WTC11 (cell line): ENCODE measurements around the gene PHAX. TPM values are rescaled to one million over a fixed set of nuclear protein-coding genes. Genes with fewer than 3 reads are reported as not detected.

Experiments used
- ATAC-seq: fragments of 200-7000 bp; cut with Tn5 transposase; 2 replicates; pipeline ENCODE4 v1.10.0; 2021; ENCODE audit warnings: mild to moderate bottlenecking, moderate library complexity
- CTCF ChIA-PET: fragments of 300-600 bp; sonication (Branson Sonifier 250); formaldehyde crosslinking; loops from one replicate; lab custom pipeline; 2021; ENCODE audit warnings: antibody characterized with exemption; lab: Charles Lee
- POLR2A ChIA-PET: fragments of 350-600 bp; sonication (Branson Sonifier 250); formaldehyde crosslinking; loops from one replicate; lab custom pipeline; 2021; ENCODE audit warnings: antibody characterized with exemption; lab: Charles Lee
- DNase-seq: peaks from one replicate; pipeline ENCODE4 v3.0.0; 2021; ENCODE audit warnings: low spot score
- H3K27ac Mint-ChIP-seq: 2 replicates; pipeline ENCODE4 v1.8.0; 2021; ENCODE audit warnings: mixed read lengths
- H3K27me3 Mint-ChIP-seq: 2 replicates; pipeline ENCODE4 v1.8.0; 2021; ENCODE audit warnings: low read depth, mild to moderate bottlenecking, moderate library complexity, mixed read lengths
- H3K36me3 Mint-ChIP-seq: 2 replicates; pipeline ENCODE4 v1.8.0; 2021; ENCODE audit warnings: mixed read lengths
- H3K4me1 Mint-ChIP-seq: 2 replicates; pipeline ENCODE4 v1.8.0; 2022; ENCODE audit warnings: mixed read lengths
- H3K4me3 Mint-ChIP-seq: 2 replicates; pipeline ENCODE4 v1.8.0; 2021; ENCODE audit warnings: mild to moderate bottlenecking, moderate library complexity, mixed read lengths
- H3K9me3 Mint-ChIP-seq: 2 replicates; pipeline ENCODE4 v1.8.0; 2021; ENCODE audit warnings: mixed read lengths
- AR ChIP-seq: fragments of 250-450 bp; sonication (Bioruptor Pico); IDR thresholded peaks from 2 replicates; pipeline ENCODE4 v1.9.0; 2021; ENCODE audit warnings: mild to moderate bottlenecking
- ATF1 ChIP-seq: sonication (generic); formaldehyde crosslinking; IDR thresholded peaks from 2 replicates; pipeline ENCODE4 v1.8.1; 2023; ENCODE audit warnings: mild to moderate bottlenecking, moderate library complexity, missing genetic modification reagents
- ATF3 ChIP-seq: sonication (generic); formaldehyde crosslinking; conservative IDR thresholded peaks from 2 replicates; pipeline ENCODE4 v1.8.1; 2022; ENCODE audit warnings: mild to moderate bottlenecking, missing genetic modification reagents
- E2F1 ChIP-seq: sonication (generic); formaldehyde crosslinking; IDR thresholded peaks from 2 replicates; pipeline ENCODE4 v1.8.0; 2022; ENCODE audit warnings: mild to moderate bottlenecking, missing genetic modification reagents
- E2F5 ChIP-seq: sonication (generic); formaldehyde crosslinking; IDR thresholded peaks from 2 replicates; pipeline ENCODE4 v1.8.1; 2022; ENCODE audit warnings: mild to moderate bottlenecking, moderate library complexity, missing genetic modification reagents
- EMX1 ChIP-seq: fragments of 250-450 bp; sonication (Bioruptor Pico); IDR thresholded peaks from 2 replicates; pipeline ENCODE4 v1.8.0; 2021; ENCODE audit warnings: mild to moderate bottlenecking
- ESRRA ChIP-seq: sonication (generic); formaldehyde crosslinking; IDR thresholded peaks from 2 replicates; pipeline ENCODE4 v1.8.1; 2022; ENCODE audit warnings: mild to moderate bottlenecking, missing genetic modification reagents, borderline replicate concordance
- GRHL2 ChIP-seq: fragments of 250-450 bp; sonication (Bioruptor Pico); IDR thresholded peaks from 2 replicates; pipeline ENCODE4 v1.8.0; 2022; ENCODE audit warnings: mild to moderate bottlenecking, moderate library complexity; ENCODE audit not compliant: insufficient replicate concordance, severe bottlenecking
- GTF2I ChIP-seq: fragments of 250-450 bp; sonication (Bioruptor Pico); conservative IDR thresholded peaks from 2 replicates; pipeline ENCODE4 v1.4.0; 2021; ENCODE audit warnings: mild to moderate bottlenecking
- HMGXB4 ChIP-seq: sonication (generic); formaldehyde crosslinking; IDR thresholded peaks from 2 replicates; pipeline ENCODE4 v1.8.1; 2023; ENCODE audit warnings: mild to moderate bottlenecking, moderate library complexity, missing genetic modification reagents
- IRF1 ChIP-seq: sonication (generic); formaldehyde crosslinking; IDR thresholded peaks from 2 replicates; pipeline ENCODE4 v1.8.0; 2023; ENCODE audit warnings: missing genetic modification reagents
- JAZF1 ChIP-seq: fragments of 250-450 bp; sonication (Bioruptor Pico); IDR thresholded peaks from 2 replicates; pipeline ENCODE4 v1.9.0; 2021; ENCODE audit warnings: moderate library complexity, mild to moderate bottlenecking, inconsistent platforms
- NFE2L1 ChIP-seq: sonication (generic); formaldehyde crosslinking; IDR thresholded peaks from 2 replicates; pipeline ENCODE4 v1.8.1; 2023; ENCODE audit warnings: missing genetic modification reagents
- NR2C2 ChIP-seq: sonication (generic); formaldehyde crosslinking; IDR thresholded peaks from 2 replicates; pipeline ENCODE4 v1.8.0; 2022; ENCODE audit warnings: mild to moderate bottlenecking, missing genetic modification reagents
- SMAD3 ChIP-seq: sonication (generic); formaldehyde crosslinking; IDR thresholded peaks from 2 replicates; pipeline ENCODE4 v1.8.0; 2022; ENCODE audit warnings: missing genetic modification reagents, mild to moderate bottlenecking, borderline replicate concordance
- ZNF121 ChIP-seq: sonication (generic); formaldehyde crosslinking; IDR thresholded peaks from 2 replicates; pipeline ENCODE4 v1.8.0; 2023; ENCODE audit warnings: missing genetic modification reagents
- ZNF532 ChIP-seq: fragments of 250-450 bp; sonication (Bioruptor Pico); IDR thresholded peaks from 2 replicates; pipeline ENCODE4 v1.9.0; 2021; ENCODE audit warnings: mild to moderate bottlenecking, borderline replicate concordance
- ZSCAN18 ChIP-seq: fragments of 250-450 bp; sonication (Bioruptor Pico); IDR thresholded peaks from 2 replicates; pipeline ENCODE4 v2.1.2; 2022; ENCODE audit warnings: mild to moderate bottlenecking, moderate library complexity
- total RNA-seq: library from RNA; stranded (reverse); gene quantifications from 3 replicates; pipeline ENCODE4 v1.2.3, GENCODE V29; 2021

The PHAX gene
- total RNA-seq, 1 experiment from 2014 or later, result 58.2 TPM

- no peak for ATAC-seq
- Mint-ChIP-seq H3K27ac (no peak overlapping the region), H3K27me3 (no peaks in the 10 kb centered on the region), H3K9me3 (no peaks in the 10 kb centered on the region), H3K4me3 (no peak overlapping the region), H3K36me3 (peaks cover 60% of the 10 kb centered on the region), H3K4me1 (peaks cover 30% of the 10 kb centered on the region)
- CTCF ChIA-PET, result no interaction called here
- POLR2A ChIA-PET, result no interaction called here
- TF ChIP-seq GRHL2, result no peak
- TF ChIP-seq SMAD3, result no peak
- no peak for TF ChIP-seq E2F1 (CRISPR knock-in tag)
- no peak for TF ChIP-seq ZSCAN18 (CRISPR knock-in tag)
- no peak for DNase-seq
Measured at GRCh38 chr5:126589536-126590297, 11.0 kb upstream of the PHAX start.

GRCh38 chr5:126591549-126591948 lies 9.2 kb upstream of the PHAX start:
- peaks cover 48% of the 10 kb centered on the region for H3K36me3 Mint-ChIP-seq
- ChIA-PET POLR2A (interaction anchor here (0.6 to 0.7 kb wide), 3 partner anchors 12 to 360 kb away, joined by 3 to 7 read pairs (median 4); no protein-coding TSS in a partner anchor), CTCF (interaction anchor here (1.0 to 2.0 kb wide), 2 partner anchors 9 to 252 kb away, joined by 4 to 13 read pairs; partner anchors contain the start of gene PHAX)
- no peak for TF ChIP-seq ATF3 (CRISPR knock-in tag)
- TF ChIP-seq NFE2L1 (CRISPR knock-in tag), result no peak
- no peak for TF ChIP-seq ESRRA (CRISPR knock-in tag)
- TF ChIP-seq GTF2I (CRISPR knock-in tag), result peak; percentile 58; the same call in 1 of the 2 replicates
- TF ChIP-seq HMGXB4 (CRISPR knock-in tag), result no peak
- TF ChIP-seq AR, result no peak
- peak; percentile 59 for TF ChIP-seq ZNF121 (CRISPR knock-in tag)
- TF ChIP-seq NR2C2 (CRISPR knock-in tag), result no peak
- TF ChIP-seq ZNF532 (CRISPR knock-in tag), result no peak
- TF ChIP-seq IRF1, result no peak
- TF ChIP-seq E2F5 (CRISPR knock-in tag), result no peak
- TF ChIP-seq ATF1, result no peak
- TF ChIP-seq EMX1, result no peak
- TF ChIP-seq JAZF1 (CRISPR knock-in tag), result no peak

More at GRCh38 chr5:126591549-126591948, 9.2 kb upstream of the PHAX start:
- Mint-ChIP-seq H3K9me3 (peaks cover under 1% of the 10 kb centered on the region; the same call in 1 of the 2 replicates), H3K4me1 (peaks cover 33% of the 10 kb centered on the region), H3K4me3 (peak overlapping the region; percentile 54), H3K27me3 (no peaks in the 10 kb centered on the region), H3K27ac (peak overlapping the region; percentile 94)
- DNase-seq (no peak), ATAC-seq (peak; percentile 73)
